ENCODE measurements around the gene SNX5.
"Not testable (repeated sequence)": the region's sequence is repeated elsewhere in the genome, so short reads cannot be mapped to it uniquely, and the experiment has no call there.

Gene SNX5

DNA sequence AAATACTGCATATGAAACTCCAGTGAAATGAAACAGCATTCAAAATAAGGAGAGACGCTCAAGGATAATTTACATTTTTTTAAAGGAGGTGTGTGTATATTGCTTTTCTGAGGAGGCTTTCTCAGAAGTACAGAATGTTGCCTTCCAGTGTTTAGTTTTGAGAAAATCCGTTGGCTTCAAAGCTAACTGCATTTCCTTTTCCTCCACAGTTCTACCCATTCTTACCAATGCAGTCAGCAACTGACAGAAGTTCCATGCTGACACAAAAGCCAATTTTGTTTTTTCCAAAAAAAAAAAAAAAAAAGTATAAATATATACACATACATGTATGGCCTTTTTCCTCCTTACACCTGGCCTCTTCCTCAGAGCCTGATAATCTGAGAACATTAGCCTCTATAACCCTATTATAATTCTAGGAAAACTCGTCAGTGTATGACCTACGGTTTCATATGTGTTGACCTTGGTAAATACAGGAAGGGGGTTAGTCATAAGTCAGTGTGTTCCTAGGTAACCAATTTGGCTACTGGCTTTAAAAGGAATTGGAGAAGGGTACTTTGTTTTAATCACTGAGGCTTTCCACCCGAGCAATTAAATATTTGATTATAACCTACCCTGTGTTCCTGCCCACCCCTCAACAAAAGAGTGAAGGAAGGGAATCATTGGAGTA is 24.4 kb upstream of the SNX5 start:
- DNase-seq: no peak

DNA sequence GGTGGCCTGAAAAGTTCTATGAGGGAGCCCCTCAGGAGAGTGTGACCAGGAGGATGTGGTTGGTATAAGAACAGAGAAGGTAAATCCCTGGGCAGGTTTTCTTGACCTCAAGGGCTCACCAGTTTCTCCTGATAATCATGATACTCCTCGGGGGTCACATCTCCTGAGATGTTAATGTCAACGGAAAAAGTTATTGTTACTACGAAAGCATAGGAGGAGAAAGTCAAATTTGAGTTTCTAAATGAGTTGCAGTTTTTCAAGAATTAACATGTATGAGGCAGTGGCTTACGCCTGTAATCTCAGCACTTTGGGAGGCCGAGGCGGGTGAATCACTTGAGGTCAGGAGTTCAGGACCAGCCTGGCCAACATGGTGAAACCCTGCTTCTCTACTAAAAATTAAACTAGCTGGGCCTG is 23.6 kb upstream of the SNX5 start:
- no peak for DNase-seq

GRCh38 chr20:17990278-17990972 is 21.8 kb upstream of the SNX5 start:
- no peak for DNase-seq

DNA sequence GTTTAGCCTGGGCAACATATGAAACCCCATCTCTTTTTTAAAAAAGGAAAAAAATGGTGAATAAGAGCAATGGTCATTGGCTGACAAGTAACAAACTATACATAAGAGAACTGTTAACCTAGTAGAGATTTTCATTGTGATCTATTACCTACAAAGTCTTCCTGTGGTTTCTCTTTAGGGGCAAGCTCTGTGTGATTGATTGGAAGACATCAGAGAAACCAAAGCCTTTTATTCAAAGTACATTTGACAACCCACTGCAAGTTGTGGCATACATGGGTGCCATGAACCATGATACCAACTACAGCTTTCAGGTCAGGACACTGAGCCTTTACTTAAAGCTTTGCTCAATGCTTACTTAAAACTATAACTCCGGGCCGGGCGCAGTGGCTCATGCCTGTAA is 19.4 kb upstream of the SNX5 start:
- no peak for DNase-seq

GRCh38 chr20:17985388-17986018 is 16.9 kb upstream of the SNX5 start:
- no peak for DNase-seq

DNA sequence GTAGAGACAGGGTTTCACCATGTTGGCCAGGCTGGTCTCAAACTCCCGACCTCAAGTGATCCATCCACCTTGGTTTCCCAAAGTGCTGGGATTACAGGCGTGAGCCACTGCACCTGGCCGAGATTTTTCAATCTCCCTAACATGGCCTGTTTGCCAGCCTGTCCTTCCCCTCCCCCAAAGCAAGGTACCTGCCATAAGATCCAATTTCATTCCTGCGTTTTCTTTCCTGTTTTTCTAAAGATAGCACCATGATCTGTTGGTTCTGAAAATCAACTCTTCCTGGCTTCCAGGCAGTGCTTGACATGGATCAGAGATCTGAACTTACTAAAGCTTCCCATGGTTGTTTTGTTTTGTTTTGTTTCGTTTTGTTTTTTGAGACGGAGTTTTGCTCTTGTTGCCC is 7.7 kb upstream of the SNX5 start:
- DNase-seq: no peak

- no peak for DNase-seq
Observed at GRCh38 chr20:17972121-17972520, 3.5 kb upstream of the SNX5 start.

GRCh38 chr20:17971300-17972013 is 2.9 kb upstream of the SNX5 start:
- DNase-seq: no peak

- DNase-seq: no peak
Observed at GRCh38 chr20:17969884-17970409, 1.4 kb upstream of the SNX5 start.

GRCh38 chr20:17969278-17969883 is 787 bp upstream of the SNX5 start:
- DNase-seq: no peak

- no peak for DNase-seq
Observed at GRCh38 chr20:17967521-17968365, 851 bp downstream of the SNX5 start.

- no peak for DNase-seq
Observed at GRCh38 chr20:17966432-17967310, 1.9 kb downstream of the SNX5 start.

DNA sequence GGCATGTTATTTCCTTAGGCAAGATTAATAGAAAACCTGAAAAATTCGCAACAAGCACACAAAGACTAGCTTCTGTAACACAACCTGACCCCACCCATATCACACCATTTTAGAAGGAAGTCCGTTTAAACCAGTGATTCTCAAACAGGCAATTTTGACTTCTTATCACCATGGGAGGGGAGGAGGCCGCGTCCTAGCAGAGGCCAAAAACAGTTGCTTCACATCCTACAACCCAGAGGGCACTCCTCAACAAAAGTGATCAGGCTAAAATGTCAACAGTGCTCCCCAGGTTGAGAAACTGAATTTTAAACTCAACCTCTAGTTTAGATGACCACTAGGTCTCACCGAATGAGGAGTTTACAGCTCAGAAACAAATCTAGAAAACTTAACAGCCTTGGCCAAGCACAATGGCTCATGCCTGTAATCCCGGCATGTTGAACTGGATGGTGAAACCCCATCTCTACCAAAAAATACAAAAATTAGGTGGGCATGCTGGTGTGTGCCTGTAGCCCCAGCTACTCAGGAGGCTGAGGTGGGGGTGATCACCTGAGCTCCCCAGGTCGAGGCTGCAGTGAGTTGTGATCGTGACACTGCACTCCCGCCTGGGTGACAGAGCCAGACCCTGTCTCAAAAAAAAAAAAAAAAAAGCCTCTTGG is 3.4 kb downstream of the SNX5 start:
- DNase-seq: no peak

DNA sequence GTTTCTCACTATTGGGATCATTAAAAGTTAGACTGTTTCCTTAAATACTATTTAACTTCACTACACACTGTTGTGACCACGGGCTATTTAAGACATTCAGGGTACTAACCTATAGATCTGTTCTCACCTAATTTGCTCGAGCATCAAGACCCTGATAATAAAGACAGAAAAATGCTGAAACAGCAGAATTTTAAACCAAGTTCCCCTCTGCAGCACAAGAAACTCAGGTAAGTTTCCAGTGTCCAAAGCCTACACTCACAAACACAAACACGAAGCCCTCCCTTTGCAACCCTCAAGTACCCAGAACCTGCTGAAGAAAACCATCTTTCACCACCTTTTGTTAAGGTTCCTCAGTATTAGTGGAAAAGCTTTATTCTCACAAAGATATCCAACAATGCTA is 4.0 kb downstream of the SNX5 start:
- DNase-seq: no peak

- no peak for DNase-seq
Observed at GRCh38 chr20:17964073-17964472, 4.5 kb downstream of the SNX5 start.

DNA sequence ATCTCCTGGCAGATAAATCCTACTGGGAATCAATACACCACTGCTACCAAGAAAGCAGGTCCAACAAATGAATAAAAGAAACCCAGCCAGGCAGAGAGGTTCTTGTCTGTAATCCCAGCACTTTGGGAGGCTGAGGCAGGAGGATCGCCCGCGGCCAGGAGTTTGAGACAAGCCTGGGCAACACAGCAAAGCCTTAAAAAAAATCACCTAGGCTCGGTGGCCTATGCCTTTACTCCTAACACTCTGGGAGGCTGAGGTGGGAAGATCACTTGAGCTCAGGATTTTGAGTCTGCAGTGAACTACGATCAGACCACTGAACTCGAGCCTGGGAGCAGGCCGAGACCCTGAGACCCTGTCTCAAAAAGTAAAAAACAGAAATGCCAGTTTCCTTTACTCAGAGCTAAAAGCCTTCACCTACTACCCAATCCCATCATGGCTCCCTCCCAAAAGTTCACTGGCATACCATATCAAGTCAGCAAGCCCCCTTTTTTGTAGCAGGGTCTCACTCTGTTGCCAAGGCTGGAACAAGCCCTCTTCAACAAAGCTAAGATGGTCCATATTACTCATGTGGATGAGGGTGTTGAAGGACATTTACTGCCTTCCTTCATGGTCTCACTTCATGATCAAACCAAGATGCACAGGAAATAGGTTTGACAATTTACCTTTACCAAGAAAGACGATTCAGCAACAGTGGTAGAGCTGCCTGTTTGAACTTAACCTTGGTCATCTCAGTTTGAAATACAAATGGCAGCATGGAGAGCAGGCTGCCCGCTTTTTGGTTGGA is 5.3 kb downstream of the SNX5 start:
- DNase-seq: no peak

- no peak for DNase-seq
Observed at GRCh38 chr20:17961587-17961940, 7.0 kb downstream of the SNX5 start.

DNA sequence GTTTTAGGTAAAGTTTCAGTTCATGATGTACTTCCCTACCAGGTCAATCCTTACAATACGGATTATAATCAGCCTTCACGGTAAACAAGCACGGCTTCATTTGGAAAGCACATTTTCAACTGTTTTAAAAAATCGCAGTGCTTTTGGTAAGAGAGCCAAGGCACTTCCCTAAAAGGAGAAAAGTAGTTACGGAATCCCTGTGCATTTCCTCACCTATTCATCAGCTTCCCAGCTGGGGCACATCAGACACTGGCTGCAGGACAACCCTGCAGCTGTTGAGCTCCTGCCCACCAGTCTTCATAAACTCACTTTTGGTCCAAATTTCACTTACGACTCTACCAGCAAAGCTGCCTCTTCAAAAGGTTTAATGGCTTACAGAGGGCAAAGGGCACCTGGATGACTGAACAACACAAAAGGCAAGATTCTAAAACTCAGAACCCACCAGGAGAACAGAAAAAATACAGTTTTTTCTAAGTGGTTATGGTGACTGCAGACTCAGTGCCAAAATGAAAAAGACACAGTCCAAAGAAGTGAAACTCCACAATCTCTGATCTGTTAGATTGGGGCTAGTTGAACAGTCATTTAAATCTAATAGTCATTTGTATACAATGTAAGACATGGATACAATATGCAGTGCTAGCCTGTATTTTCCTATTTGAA is 7.5 kb downstream of the SNX5 start:
- no peak for DNase-seq

- not testable (repeated sequence) for DNase-seq
Observed at GRCh38 chr20:17960400-17960885, 8.2 kb downstream of the SNX5 start.
